ENCODE measurements around the gene TRIM29. TPM values are rescaled to one million over a fixed set of nuclear protein-coding genes. Genes with fewer than 3 reads are reported as not detected.

Gene TRIM29
- total and polyA plus RNA-seq, 2 of the 13 experiments (the other 11 are each of a cell fraction or from before 2014, with no cell fraction given): 0.86 TPM

- TF ChIP-seq ARID3A (IDR thresholded peaks at IDR 0.05; ENCODE audit: low read depth, low read length) (no peak), ZNF501 (CRISPR knock-in tag; IDR thresholded peaks at IDR 0.05) (peak; percentile 53), MEIS1 (CRISPR knock-in tag; IDR thresholded peaks at IDR 0.05; ENCODE audit: borderline replicate concordance) (no peak), ZNF687 (CRISPR knock-in tag; IDR thresholded peaks at IDR 0.05) (peak; percentile 47), SALL2 (CRISPR knock-in tag; IDR thresholded peaks at IDR 0.05) (no peak), HINFP (CRISPR knock-in tag; IDR thresholded peaks at IDR 0.05; ENCODE audit: low read depth) (0 out of 2 replicates have a peak, but pooled peaks have one; percentile 48), CEBPG (CRISPR knock-in tag; IDR thresholded peaks at IDR 0.05) (no peak), CTCF (CRISPR knock-in tag; IDR thresholded peaks at IDR 0.05) (peak; percentile 97), XRCC5 (optimal IDR thresholded peaks at IDR 0.05; ENCODE audit: low read length) (peak; percentile 58), HOXA3 (CRISPR knock-in tag; IDR thresholded peaks at IDR 0.05) (peak; percentile 16; the same call in 1 of the 2 replicates), ZNF777 (CRISPR knock-in tag; IDR thresholded peaks at IDR 0.05) (no peak), ZNF549 (CRISPR knock-in tag; IDR thresholded peaks at IDR 0.05) (no peak), HNF1B (CRISPR knock-in tag; IDR thresholded peaks at IDR 0.05) (0 out of 2 replicates have a peak, but pooled peaks have one; percentile 22), TEAD3 (CRISPR knock-in tag; optimal IDR thresholded peaks at IDR 0.05; ENCODE audit: borderline replicate concordance) (peak; percentile 24), SNAPC5 (CRISPR knock-in tag; IDR thresholded peaks at IDR 0.05; ENCODE audit: borderline replicate concordance) (no peak), GABPB1 (CRISPR knock-in tag; IDR thresholded peaks at IDR 0.05) (peak; percentile 26; the same call in 1 of the 2 replicates)
Observed at GRCh38 chr11:120172054-120172911, 34.4 kb upstream of the TRIM29 start (continued).

All from HepG2 (cell line).